ENCODE results near the gene TRIM5.

TRIM5 gene

DNA sequence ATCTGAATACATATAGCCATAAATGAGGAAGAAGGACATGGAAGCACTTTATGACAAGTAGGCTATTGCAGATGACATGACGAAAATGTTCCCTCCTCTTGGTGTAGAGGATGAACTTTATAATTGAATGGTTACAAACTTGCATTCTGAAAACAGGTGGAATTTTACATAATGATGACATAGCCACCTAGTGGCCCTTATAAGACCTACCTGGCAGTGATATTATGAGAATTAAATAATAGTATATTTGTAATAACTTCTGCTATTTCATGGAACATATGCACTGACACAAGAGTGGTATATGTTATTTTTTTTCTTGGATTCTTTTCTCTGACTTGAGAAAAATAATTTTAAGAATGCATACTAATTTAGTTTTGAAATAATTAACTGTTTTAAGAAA is 27.6 kb upstream of the TRIM5 start:
- no peak overlapping the region for H3K27ac ChIP-seq
- TF ChIP-seq ZFX (IDR thresholded peaks at IDR 0.05; ENCODE audit: borderline replicate concordance) (no peak), CTCF (IDR thresholded peaks at IDR 0.05) (peak; percentile 52)

- no peak for TF ChIP-seq CTCF (IDR thresholded peaks at IDR 0.05)
- H3K27ac ChIP-seq, result no peak overlapping the region
These were observed 20.8 kb upstream of the TRIM5 start for GRCh38 chr11:5705688-5706087.

DNA sequence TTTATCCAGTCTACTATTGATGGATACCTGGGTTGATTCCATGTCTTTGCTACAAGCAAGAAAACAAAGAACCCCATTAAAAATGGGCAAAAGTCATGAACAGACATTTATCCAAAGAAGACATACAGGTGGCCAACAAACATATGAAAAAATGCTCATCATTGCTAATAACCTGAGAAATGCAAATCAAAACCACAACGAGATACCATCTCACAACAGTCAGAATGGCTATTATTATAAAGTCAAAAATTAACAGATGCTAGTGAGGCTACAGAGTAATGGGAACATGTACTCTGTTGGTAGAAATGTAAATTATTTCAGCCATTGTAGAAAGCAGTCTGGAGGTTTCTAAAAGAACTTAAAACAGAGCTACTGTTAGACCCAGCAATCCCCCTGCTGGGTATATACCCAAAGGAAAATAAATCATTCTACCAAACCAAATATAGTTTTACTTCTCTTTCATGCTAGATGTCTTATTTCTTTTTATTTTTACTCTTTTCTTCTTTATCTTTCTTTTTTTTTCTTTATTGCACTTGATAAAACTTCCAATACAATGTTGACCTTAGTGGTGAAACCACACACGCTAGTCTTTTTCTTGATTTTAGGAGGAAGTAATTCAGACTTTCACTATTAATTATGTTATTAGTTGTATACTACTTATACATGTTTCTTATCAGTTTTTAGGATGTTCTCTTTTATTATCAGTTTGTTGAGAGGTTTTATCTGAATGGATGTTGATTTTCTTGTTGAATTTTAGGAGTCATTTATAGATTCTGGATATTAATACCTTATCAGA is 19.1 kb upstream of the TRIM5 start:
- no peak overlapping the region for H3K27ac ChIP-seq
- TF ChIP-seq ZFX (IDR thresholded peaks at IDR 0.05; ENCODE audit: borderline replicate concordance) (no peak), CTCF (IDR thresholded peaks at IDR 0.05) (no peak)

GRCh38 chr11:5701055-5701577 is 16.2 kb upstream of the TRIM5 start:
- no peak overlapping the region for H3K27ac ChIP-seq
- TF ChIP-seq CTCF (IDR thresholded peaks at IDR 0.05) (no peak), ZFX (IDR thresholded peaks at IDR 0.05; ENCODE audit: borderline replicate concordance) (no peak)

DNA sequence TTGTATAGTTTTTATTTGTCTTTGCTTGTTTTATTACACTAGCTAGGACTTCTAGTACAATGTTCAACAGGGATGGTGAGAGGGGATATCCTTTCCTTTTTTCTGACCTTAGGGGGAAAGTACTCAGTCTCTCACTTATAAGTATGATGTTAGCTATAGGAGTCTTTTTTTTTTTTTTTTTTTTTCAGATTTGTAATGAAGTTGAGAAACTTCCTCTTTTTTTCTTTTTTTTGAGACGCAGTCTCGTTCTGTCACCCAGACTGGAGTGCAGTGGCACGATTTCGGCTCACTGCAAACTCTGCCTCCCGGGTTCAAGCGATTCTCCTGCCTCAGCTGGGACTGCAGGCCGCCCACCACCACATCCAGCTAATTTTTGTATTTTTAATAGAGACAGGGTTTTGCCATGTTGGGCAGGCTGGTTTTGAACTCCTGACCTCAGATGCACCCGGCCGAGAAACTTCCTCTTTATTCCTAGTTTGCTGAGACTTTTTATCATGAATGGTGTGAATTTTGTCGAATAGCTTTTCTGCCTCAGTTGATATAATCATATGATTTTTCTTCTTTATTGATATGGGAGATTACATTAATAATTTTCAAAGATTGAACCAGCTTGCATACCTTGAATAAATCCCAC is 15.7 kb upstream of the TRIM5 start:
- TF ChIP-seq CTCF (IDR thresholded peaks at IDR 0.05) (no peak), ZFX (IDR thresholded peaks at IDR 0.05; ENCODE audit: borderline replicate concordance) (no peak)
- H3K27ac ChIP-seq, result no peak overlapping the region

GRCh38 chr11:5698281-5698680 is 13.4 kb upstream of the TRIM5 start:
- no peak overlapping the region for H3K27ac ChIP-seq
- no peak for TF ChIP-seq ZFX (IDR thresholded peaks at IDR 0.05; ENCODE audit: borderline replicate concordance)
- TF ChIP-seq CTCF (IDR thresholded peaks at IDR 0.05), result no peak

GRCh38 chr11:5696210-5696609 is 11.3 kb upstream of the TRIM5 start:
- TF ChIP-seq ZFX (IDR thresholded peaks at IDR 0.05; ENCODE audit: borderline replicate concordance) (no peak), CTCF (IDR thresholded peaks at IDR 0.05) (no peak)
- no peak overlapping the region for H3K27ac ChIP-seq

Data from 22Rv1 (cell line).